ENCODE results near the gene RSBN1.
"Not testable (repeated sequence)": the region's sequence is repeated elsewhere in the genome, so short reads cannot be mapped to it uniquely, and the experiment has no call there.

DNA sequence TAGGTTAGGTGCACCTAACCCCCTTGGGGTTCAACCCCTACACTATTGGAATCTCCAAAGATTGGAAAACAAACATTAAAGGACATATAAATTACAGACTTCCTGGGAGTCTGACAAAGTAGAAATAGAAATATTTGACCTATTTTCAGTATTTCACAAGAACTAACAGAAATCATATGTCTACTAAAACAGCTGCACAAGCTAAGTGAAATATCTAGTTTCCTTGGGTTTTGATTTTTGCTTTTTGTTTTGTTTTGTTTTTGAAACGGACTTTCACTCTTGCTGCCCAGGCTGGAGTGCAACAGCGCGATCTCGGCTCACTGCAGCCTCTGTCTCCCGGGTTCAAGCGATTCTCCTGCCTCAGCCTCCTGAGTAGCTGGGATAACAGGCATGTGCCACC lies 40.4 kb upstream of the RSBN1 start:
- not testable (repeated sequence) for TF ChIP-seq POLR2A (IDR thresholded peaks at IDR 0.05)
- TF ChIP-seq, protein P1, sequence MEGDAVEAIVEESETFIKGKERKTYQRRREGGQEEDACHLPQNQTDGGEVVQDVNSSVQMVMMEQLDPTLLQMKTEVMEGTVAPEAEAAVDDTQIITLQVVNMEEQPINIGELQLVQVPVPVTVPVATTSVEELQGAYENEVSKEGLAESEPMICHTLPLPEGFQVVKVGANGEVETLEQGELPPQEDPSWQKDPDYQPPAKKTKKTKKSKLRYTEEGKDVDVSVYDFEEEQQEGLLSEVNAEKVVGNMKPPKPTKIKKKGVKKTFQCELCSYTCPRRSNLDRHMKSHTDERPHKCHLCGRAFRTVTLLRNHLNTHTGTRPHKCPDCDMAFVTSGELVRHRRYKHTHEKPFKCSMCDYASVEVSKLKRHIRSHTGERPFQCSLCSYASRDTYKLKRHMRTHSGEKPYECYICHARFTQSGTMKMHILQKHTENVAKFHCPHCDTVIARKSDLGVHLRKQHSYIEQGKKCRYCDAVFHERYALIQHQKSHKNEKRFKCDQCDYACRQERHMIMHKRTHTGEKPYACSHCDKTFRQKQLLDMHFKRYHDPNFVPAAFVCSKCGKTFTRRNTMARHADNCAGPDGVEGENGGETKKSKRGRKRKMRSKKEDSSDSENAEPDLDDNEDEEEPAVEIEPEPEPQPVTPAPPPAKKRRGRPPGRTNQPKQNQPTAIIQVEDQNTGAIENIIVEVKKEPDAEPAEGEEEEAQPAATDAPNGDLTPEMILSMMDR (IDR thresholded peaks at IDR 0.05), result not testable (repeated sequence)
